ENCODE data around the gene USP40.

DNA sequence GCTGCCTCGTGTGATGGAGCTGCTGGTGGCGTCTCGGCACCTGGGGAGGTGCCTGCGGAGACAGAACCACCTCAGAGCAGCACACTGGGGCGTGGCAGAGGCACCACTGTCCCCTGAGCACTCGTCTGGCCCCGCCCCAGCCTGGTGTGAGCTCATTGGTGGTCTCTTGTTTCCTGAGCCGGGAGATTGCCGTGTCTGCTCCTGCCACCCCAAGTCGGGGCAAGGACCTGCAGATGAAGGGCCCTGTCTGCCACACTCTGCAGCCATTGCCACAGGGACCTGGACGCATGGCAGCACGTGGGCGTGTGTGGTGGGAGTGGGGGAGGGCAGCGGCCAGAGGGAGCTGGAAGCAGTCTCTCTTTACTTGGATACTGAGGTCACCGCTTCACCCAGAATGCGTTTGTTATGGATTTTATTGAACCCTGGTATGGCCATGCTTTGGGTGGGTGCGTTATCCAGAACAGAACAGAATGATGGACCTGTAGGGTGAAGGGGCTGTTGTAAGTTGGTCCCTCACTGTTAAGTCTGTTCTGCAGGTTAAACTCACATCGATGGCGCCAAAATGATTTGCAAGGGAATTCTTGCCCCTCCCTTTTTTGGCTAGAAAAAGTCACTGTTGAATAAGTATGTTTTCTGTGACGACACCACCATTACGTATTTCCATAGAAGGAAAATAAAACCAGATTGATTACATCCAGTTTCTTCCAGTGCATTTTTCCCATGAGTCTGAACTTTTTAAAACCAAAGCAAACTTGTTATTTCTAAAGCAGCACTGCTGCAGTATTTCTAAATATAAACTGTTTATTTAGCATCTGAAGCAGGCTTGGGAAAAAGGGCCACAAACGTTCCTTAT, 92.0 kb downstream of the USP40 start:
- TF ChIP-seq POLR2A (IDR thresholded peaks at IDR 0.05), result no peak
- TF ChIP-seq EP300 (IDR thresholded peaks at IDR 0.05), result no peak
